WERI-Rb-1 (cell line): ENCODE results near the gene CD27.
"Not testable (repeated sequence)": the region's sequence is repeated elsewhere in the genome, so short reads cannot be mapped to it uniquely, and the experiment has no call there.

Experiments used
- DNase-seq: peaks from one replicate; pipeline ENCODE4 v3.0.0-alpha.2; 2020
- H3K27ac ChIP-seq: fragments of 250-450 bp; sonication (Bioruptor Pico); 2 replicates; pipeline ENCODE4 v1.5.1; 2020; ENCODE audit warnings: mild to moderate bottlenecking, moderate library complexity
- H3K27me3 ChIP-seq: fragments of 250-450 bp; sonication (Bioruptor Pico); 2 replicates; pipeline ENCODE4 v1.5.1; 2021; ENCODE audit warnings: mild to moderate bottlenecking, low read depth, moderate library complexity; ENCODE audit not compliant: insufficient read depth, severe bottlenecking
- H3K36me3 ChIP-seq: fragments of 250-450 bp; sonication (Bioruptor Pico); 2 replicates; pipeline ENCODE4 v1.5.1; 2020; ENCODE audit warnings: mild to moderate bottlenecking, moderate library complexity
- H3K4me3 ChIP-seq: 2 replicates; pipeline ENCODE4 v1.5.1; 2011; ENCODE audit warnings: low read depth, mild to moderate bottlenecking, control low read depth, low read length
- H3K9me3 ChIP-seq: fragments of 250-450 bp; sonication (Bioruptor Pico); 2 replicates; pipeline ENCODE4 v1.5.1; 2021; ENCODE audit warnings: mild to moderate bottlenecking, moderate library complexity; ENCODE audit not compliant: severe bottlenecking
- CTCF ChIP-seq: IDR thresholded peaks from 2 replicates; pipeline ENCODE4 v1.5.1; 2011; ENCODE audit warnings: low read depth, mild to moderate bottlenecking, control low read depth, inconsistent platforms, low read length

The CD27 gene

GRCh38 chr12:6424008-6424347, 20.8 kb upstream of the CD27 start:
- Histone ChIP-seq H3K4me3 (no peak overlapping the region), H3K27ac (no peak overlapping the region), H3K36me3 (no peaks in the 10 kb centered on the region), H3K9me3 (no peaks in the 10 kb centered on the region), H3K27me3 (no peaks in the 10 kb centered on the region)
- no peak for TF ChIP-seq CTCF
- DNase-seq, result no peak

- no peaks in the 10 kb centered on the region for H3K9me3 ChIP-seq
- H3K27ac ChIP-seq, result no peak overlapping the region
- H3K36me3 ChIP-seq, result no peaks in the 10 kb centered on the region
- no peak for DNase-seq
- H3K4me3 ChIP-seq, result no peak overlapping the region
- no peaks in the 10 kb centered on the region for H3K27me3 ChIP-seq
- TF ChIP-seq CTCF, result no peak
Observed at GRCh38 chr12:6424866-6425265, 19.9 kb upstream of the CD27 start.

- Histone ChIP-seq H3K9me3 (no peaks in the 10 kb centered on the region), H3K27ac (no peak overlapping the region), H3K4me3 (no peak overlapping the region), H3K27me3 (no peaks in the 10 kb centered on the region), H3K36me3 (no peaks in the 10 kb centered on the region)
- DNase-seq, result no peak
- TF ChIP-seq CTCF, result no peak
Observed at GRCh38 chr12:6425590-6426531, 18.9 kb upstream of the CD27 start.

- Histone ChIP-seq H3K27ac (no peak overlapping the region), H3K4me3 (no peak overlapping the region), H3K36me3 (no peaks in the 10 kb centered on the region), H3K27me3 (no peaks in the 10 kb centered on the region), H3K9me3 (no peaks in the 10 kb centered on the region)
- no peak for DNase-seq
- TF ChIP-seq CTCF, result no peak
Observed at GRCh38 chr12:6426882-6427671, 17.7 kb upstream of the CD27 start.

- not testable (repeated sequence) for H3K9me3 ChIP-seq, H3K4me3 ChIP-seq, H3K36me3 ChIP-seq, H3K27ac ChIP-seq, DNase-seq, H3K27me3 ChIP-seq
Observed at GRCh38 chr12:6427796-6428195, 17.0 kb upstream of the CD27 start.

- Histone ChIP-seq H3K27me3 (no peaks in the 10 kb centered on the region), H3K36me3 (no peaks in the 10 kb centered on the region), H3K9me3 (no peaks in the 10 kb centered on the region), H3K27ac (no peak overlapping the region), H3K4me3 (no peak overlapping the region)
- no peak for TF ChIP-seq CTCF
- no peak for DNase-seq
Observed at GRCh38 chr12:6428326-6428725, 16.4 kb upstream of the CD27 start.
